HG03354 (cell line): ENCODE results near the gene MACROD1.

Source experiments
- ATAC-seq: cut with Tn5 transposase; IDR thresholded peaks from one replicate; pipeline ENCODE4 v1.9.1; 2021; ENCODE audit warnings: mild to moderate bottlenecking; ENCODE audit not compliant: unreplicated experiment, poor library complexity, severe bottlenecking

Gene MACROD1, protein sequence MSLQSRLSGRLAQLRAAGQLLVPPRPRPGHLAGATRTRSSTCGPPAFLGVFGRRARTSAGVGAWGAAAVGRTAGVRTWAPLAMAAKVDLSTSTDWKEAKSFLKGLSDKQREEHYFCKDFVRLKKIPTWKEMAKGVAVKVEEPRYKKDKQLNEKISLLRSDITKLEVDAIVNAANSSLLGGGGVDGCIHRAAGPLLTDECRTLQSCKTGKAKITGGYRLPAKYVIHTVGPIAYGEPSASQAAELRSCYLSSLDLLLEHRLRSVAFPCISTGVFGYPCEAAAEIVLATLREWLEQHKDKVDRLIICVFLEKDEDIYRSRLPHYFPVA

GRCh38 chr11:64165842-64166635 lies at the start of gene MACROD1:
TSS of gene MACROD1 (minus strand) at chr11:64166113. CDS start at chr11:64165994, 119 bp downstream.
- peak; percentile 84 for ATAC-seq

DNA sequence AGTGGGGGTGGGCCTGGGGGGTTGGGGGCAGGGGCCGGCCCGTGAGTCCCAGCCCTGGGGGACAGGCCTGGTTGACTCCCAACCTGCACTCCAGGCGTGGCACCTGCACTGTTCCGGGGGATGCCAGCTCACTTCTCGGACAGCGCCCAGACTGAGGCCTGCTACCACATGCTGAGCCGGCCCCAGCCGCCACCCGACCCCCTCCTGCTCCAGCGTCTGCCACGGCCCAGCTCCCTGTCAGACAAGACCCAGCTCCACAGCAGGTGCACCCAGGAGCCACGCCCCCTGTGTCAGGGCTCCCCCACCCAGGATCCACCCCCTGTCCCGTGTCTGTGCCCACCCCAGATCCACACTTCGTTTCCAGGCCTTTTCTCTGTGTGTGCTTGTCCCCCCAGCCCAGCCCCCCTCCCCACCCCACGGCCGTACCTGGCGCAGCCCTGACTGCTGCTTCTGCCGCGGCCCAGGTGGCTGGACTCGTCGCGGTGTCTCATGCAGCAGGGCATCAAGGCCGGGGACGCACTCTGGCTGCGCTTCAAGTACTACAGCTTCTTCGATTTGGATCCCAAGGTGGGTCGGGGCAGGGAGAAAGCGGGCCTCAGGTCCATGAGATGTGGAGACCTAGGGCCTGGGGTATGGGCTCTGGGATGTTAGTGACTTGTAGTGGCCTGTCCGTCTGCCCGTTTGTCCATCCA lies 45.4 kb upstream of the MACROD1 start:
- ATAC-seq = no peak

DNA sequence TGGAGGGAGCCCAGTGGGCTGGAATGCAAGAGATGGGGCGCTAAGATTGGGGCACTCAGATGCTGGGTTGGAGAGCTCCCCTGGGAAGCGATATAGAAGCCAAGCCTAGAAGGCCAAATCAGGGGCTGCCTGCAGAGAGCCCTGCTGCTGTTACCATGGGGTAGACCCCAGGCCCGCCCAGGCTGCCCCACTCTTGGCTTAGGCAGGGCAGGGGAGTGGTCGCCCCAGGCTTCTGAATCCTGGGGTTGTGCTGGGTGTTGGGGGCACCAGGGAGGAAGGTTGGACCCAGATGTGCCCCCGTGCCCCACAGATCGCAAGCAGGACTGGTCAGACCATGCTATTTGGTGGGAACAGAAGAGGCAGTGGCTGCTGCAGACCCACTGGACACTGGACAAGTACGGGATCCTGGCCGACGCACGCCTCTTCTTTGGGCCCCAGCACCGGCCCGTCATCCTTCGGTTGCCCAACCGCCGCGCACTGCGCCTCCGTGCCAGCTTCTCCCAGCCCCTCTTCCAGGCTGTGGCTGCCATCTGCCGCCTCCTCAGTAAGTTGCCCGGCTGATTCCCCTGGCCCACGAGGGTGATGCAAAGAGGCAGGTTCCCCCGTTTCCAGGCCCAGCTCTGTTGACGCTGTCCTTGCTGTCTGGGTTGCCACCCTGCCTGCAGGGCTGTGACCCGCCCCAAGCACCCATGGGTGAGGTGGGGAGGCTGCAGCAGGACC lies 44.5 kb upstream of the MACROD1 start:
- ATAC-seq = no peak

DNA sequence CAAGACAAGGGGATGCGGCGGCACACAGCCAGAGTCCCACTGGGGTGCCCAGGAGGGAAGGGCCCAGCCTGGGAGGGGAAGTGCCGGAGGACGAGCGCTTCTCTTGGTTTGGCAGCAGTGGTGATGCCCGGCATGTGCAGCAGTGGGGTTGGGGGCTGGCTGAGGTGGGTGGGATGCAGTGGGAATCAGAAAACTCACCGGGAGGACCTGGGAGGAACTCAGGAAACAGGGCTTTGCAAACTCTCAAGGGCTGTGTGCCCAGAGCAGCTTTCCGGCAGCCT lies 43.6 kb upstream of the MACROD1 start:
- no peak for ATAC-seq

- no peak for ATAC-seq
Observed at GRCh38 chr11:64208796-64209562, 43.1 kb upstream of the MACROD1 start.

- ATAC-seq = peak; percentile 17
Observed at GRCh38 chr11:64208086-64208795, 42.3 kb upstream of the MACROD1 start.

- peak; percentile 52 for ATAC-seq
Observed at GRCh38 chr11:64207256-64208085, 41.6 kb upstream of the MACROD1 start.

DNA sequence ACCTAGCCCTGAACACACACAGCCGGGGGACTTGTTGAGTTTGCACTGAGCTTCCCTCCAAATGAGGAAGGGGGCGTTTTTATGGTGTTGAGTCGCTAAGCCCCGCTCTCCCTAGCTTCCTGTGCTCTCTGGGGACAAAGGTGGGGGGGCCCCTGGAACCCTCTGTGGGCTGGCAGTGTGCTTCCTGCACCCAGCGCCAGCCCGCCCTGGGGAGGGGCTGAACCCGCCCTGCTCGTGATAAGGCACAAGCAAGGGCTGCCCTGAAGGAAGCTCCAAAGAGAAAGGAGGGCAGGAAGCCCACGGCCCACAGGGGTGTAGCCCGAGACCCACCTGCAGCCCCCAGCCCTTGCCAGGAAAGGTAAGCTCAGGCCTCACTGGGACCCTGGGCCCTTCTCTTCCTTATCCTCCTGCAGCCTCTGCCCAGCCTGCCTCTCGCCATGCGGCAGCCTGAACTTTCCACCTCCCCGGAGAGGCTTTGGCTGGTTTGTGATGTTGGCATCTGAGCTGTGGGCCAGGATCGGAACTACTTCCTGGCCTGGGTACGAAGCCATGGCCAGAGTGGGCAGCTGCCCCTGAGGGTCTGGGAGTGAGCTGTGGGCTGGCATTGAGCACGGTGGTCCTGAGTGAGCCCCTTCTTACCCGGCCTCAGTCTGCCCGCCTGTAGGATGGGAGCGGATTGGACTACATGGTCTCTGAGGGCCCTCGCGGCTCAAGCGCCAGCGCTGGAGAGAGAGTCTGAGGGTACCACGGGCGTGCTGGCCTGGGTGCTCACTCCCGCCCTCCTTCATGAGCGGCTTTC lies 40.7 kb upstream of the MACROD1 start, which contains the start of gene FERMT3:
TSS of gene FERMT3 (plus strand) at position 265 of the 799 bp plus-strand sequence. CDS start 644 bp downstream, outside the sequence.
- ATAC-seq = no peak

GRCh38 chr11:64204464-64204989 lies 38.6 kb upstream of the MACROD1 start:
- no peak for ATAC-seq

DNA sequence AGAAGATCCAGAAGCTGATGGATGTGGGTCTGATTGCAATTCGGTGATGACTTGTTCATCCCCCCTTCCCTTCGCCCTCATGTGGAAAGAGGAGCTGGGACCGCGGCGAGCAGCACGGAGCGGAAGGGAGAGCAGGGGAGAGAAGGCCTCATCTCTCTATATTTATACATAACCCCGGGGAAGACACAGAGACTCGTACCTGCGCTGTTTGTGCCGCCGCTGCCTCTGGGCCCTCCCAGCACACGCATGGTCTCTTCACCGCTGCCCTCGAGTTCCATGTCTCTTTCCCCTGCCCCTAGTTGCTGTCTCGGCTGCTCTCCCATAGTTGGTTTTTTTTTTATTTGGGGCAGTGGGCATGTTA lies 38.1 kb upstream of the MACROD1 start:
- no peak for ATAC-seq

GRCh38 chr11:64203421-64204079 lies 37.6 kb upstream of the MACROD1 start:
- ATAC-seq = no peak

DNA sequence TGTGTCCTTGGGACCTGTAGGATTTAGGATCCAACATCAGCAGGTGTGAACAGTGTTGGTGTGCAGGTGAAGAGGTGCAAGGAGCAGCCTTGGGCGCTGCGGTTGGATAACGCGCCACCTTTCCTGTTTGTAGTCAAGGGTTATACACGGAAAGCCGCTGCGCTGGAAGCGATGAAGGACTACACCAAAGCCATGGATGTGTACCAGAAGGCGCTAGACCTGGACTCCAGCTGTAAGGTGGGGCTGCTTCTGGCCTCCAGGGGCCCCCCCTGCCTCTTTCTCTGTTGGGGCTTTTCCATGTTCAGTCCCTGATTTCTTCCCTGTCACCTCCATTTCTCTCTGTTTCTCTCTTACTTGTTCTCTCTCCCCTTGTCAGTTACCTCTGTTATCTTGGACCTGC lies 37.1 kb upstream of the MACROD1 start:
- ATAC-seq = no peak

DNA sequence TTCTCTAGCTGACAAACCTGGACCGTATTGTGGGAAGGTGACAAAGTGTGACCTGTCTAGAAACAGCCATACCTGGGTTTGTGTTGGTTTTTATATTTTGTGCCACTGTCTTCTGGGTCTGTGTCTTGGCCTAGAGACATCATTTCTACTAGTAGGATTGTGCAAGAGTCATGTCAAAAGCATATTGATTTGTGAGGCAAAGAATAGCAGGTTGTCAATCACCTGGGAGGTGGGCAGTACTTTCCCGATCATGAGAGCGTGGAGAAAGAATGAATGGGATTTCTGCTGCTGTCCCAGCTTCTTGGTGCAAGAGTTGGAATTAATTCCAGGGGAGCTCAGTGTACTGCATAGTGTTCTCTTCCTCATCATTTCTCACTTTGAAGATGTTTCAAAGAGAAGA lies 35.6 kb upstream of the MACROD1 start:
- no peak for ATAC-seq

- ATAC-seq = no peak
Observed at GRCh38 chr11:64198511-64198910, 32.6 kb upstream of the MACROD1 start.

DNA sequence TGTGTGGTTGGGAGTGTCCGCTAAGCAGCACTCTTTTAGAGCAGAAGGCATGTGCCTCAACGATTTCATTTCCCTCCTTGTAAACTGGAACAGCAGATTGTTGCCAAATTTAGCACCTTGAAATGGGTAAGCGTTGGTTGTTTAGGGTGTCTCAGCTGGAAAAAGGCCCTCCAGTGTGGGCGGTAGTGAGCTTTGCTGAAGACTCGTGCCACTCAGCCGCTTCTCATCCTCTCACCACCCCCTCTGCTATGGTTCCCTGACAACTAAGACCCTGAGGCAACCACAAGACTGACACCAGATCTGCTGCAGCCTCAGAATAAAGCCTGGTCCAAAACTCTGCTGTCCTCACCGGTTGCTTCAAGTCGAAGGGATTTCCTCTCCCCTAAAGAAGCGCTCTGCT lies 30.7 kb upstream of the MACROD1 start:
- ATAC-seq = no peak

DNA sequence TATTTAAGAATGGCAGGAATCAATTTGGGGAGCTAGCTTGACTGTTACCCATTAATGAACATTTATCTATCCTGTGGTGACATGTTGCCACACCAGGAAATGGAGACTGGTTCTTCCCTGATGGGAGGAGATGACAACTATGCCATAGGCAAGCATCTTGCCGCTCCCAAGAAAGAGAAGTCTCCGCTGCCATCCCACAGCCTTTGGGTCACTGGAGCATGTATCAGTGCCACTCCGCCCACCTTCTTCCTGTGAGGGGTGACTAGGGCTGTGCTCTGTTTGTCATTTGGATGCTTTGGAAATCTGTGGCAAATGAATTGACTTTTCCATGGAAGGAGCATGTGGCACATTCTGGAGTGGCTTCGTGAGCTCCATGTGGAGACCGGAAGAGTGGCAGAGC lies 26.5 kb upstream of the MACROD1 start:
- ATAC-seq = no peak
